Activated T-cell treated with anti-CD3 and anti-CD28 coated beads, Interleukin-2, amount 50 U/mL, for 1 hour (primary cell): ENCODE measurements around the gene ALG5.

ENCODE experiments used
- DNase-seq: peaks from one replicate; pipeline ENCODE4 v3.0.0-alpha.2; 2020

Gene ALG5, protein sequence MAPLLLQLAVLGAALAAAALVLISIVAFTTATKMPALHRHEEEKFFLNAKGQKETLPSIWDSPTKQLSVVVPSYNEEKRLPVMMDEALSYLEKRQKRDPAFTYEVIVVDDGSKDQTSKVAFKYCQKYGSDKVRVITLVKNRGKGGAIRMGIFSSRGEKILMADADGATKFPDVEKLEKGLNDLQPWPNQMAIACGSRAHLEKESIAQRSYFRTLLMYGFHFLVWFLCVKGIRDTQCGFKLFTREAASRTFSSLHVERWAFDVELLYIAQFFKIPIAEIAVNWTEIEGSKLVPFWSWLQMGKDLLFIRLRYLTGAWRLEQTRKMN

DNA sequence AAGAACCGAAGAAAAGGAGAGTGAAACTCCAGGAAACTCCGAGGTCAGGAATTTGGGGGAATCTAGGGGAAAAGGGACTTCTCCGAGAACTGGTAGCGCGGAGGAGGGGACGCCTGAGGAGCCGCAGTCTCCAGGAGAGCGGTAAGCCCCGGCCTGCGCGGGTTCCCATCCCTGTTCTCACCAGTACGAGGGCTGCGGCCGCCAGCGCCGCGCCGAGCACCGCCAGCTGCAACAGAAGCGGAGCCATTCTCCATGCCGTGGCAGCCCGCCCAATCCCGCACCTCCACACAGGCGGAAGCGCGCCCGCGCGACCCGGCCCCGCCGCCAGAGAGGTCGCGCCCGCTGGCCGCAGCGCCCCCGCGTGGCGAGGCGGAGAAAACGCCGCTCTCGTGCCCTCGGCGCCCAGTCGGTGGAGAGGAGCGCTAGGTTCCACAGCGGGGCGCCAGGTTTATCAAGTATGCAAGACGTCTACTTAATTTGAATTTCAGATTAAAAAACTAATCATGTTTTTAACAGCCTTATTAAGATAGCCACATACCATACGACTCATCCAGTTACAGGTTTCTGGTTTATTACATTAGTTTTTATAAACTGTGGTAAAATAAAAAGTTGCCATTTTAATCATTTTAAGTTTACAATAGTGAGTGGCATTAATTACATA, at the start of gene ALG5:
Gene ALG5, minus strand, starts transcription at position 287 of the 661 bp plus-strand sequence. Its CDS starts 40 bp downstream, at position 247.
- DNase-seq, result peak; percentile 97

DNA sequence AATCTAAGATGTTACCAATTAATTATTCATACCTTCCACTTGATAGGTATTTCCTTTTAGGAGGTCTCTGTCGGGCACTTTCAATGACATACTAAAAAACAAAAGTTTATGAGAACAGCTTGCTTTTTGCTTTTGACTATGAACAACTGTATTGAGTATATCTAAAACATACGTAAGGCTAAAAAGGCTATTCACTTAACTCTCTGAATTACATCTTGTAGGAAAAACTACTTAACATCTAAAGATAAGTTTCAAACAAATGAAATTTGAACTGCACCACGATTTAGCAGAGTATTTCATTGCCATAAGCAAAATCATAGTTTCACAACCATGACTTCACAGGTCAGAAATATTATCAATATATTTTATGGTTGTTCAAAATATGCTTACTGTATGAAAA, 48.7 kb upstream of the ALG5 start:
- no peak for DNase-seq

DNA sequence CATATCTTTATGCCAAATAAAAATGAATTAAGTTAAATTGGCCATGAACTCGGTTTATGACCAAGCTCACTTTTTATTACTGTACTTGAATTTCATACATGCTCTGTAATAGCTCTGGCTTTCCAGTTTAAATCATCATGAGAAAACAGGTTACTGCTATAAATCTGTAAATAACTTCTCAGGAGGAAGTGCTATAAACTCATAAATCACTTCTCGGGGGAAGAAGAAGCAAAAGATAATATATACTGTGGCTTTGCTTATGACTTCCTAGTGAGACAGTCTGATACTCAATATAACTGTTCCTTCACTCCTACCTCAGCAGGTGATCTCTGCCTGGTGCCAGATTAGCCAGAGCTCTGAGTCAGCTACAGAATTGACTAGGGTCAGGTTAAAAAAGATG, 47.9 kb upstream of the ALG5 start:
- no peak for DNase-seq

DNA sequence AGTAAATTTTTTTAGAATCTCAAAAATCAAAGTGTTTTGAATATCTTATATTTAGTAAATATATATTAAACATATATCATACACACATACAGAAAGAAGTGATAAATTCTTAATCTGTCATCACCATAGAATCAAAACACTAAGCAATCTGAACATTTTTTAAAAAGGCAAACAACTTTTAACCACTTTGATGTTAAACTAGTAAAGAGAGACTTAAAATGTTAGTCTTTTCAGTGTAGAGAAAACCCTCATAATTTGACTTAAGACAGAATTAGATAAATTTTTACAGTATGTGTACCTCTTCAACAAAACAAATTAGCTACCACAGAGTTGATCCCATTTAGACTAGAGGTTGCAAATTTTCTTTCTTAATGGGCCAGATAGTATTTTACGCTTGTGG, 46.9 kb upstream of the ALG5 start:
- no peak for DNase-seq

DNA sequence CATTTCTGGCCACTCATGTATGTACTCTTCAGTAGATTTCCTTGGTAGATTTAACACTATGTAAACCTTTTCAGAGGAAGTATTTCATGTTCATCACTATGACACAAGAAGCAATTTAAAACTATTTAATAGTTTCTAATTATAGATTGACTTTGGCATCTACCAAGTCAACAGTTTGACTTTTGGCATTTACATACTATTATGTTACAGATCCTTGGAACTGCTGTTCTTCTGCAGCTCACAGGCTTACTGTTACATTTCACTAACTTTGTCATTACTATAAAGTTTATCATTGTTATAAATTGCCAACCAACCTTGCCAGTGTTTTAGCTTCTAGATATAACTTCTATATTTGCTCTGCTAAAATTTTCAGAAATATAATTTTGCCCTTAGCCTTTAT, 41.6 kb upstream of the ALG5 start:
- DNase-seq, result no peak

DNA sequence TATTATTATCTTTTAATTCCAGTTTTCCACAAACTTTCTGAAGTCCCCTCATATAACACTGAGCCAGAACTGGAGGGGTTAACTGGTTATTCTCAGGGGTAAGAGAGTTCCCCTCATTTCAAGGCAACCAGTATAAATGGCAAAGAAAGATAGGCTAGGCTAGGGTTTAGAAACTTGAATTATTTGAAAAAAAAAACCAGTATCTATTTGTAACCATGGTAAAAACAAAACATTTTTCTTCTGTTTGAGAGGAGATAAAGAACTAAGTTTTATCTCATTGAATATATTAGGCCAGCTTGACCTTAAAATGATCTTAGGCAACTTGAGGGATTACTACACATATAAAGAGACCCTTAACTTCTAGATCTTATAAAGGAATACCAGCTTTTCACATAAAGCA, 40.8 kb upstream of the ALG5 start:
- no peak for DNase-seq

DNA sequence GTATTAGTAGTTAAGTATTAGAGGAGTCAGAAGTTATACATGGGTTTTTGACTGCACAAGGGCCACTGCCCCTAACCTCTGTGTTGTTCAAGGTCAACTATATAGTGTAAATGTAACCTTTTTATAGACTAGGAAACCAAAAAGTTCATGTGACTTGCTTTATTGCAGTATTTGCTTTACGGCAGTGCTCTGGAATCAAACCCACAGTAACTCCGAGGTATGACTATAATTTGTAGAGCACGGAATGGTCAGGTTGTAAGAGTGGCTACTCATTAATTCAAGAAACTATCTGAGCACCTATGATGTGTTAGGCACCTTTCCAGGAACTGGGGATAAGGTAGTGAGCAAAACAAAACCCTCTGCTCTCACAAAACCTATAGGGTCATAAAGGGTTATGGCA, 38.1 kb upstream of the ALG5 start:
- DNase-seq, result no peak

DNA sequence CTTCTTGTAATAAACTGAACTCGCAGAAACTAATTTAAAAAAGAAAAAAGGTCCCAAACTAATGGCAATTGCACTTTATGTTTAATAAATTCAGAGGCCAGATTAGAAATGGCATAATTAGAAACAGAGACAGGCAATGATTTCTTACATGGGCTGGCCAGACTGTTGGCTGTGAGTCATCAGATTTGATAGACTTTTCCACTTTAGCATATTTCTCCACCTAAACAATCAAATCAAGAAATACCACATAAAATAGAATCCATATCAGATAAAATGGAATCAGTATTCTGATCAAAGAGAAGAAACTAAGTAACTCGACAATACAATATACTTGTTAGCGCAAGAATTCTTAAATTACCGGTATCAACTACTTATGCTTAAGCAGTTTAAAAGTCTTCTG, 30.5 kb upstream of the ALG5 start:
- DNase-seq, result no peak

DNA sequence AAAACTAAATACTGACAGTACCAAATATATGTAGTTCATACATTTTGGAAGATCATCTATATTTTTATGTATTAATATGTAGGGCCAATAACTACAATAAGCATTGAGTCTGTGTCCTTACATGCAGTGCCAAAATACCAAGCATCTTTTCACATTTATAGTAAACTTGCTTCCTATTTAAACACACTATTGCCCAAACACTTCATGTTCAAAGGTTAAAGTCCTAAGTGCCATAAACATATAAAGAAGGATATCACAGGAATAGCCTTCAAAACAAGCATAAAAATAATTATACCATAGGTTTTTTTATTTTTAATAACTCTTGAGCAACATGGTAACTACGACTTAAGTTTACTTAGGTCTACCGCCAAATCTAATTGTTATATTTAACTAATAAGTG, 28.5 kb upstream of the ALG5 start:
- no peak for DNase-seq

DNA sequence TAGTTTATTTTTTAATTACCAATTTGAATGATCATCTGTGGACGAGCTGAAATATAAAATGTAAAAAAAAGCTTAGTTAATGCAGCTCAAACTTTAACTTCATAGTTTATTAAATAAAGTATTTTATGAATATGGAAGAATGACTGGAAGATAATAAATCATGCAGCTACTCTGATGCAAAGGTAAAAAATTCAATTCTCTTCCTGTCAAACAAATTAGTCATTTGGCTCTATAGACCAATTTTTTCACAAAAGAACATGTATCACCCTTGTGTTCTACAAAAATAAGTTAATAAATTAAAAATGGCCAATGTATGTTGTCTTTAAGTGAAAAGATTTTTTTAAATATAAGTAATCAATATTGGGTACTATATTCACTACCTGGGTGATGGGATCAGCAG, 27.6 kb upstream of the ALG5 start:
- no peak for DNase-seq

DNA sequence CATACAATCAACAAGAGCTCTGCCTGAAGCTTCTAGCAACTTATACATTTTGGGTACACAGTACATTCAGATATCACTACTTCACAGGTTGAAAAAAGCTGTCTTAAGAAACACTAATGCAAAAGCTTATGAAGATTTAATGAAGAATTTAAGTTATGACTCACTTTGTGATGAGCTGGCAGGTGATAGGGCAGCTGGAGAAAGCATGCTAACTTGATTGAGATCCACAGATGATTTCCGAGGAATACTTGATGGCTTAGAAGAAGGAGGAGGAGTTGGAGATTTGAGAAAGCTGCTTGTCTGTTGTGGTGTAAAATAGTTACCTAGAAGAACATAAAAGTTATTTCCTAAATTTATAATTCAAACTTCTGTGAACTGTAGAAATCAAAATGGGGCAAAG, 24.7 kb upstream of the ALG5 start:
- DNase-seq, result no peak

DNA sequence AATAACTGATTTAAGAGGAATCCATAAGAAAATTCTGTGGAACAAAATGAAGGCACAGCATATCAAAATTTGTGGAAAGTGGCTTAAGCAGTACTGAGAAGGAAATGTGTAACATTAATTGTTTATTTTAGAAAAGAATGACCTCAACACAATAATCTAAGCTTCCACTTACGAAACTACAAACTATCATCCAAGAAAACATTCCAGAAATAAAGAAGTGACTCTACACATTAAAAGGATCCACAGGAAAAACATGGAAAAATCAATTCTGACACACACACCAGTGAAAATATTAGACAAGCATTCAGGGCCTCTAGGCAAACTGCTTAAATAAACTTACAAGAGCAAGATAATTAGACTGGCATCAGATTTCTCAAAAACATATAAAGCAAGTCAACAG, 15.5 kb upstream of the ALG5 start:
- no peak for DNase-seq

DNA sequence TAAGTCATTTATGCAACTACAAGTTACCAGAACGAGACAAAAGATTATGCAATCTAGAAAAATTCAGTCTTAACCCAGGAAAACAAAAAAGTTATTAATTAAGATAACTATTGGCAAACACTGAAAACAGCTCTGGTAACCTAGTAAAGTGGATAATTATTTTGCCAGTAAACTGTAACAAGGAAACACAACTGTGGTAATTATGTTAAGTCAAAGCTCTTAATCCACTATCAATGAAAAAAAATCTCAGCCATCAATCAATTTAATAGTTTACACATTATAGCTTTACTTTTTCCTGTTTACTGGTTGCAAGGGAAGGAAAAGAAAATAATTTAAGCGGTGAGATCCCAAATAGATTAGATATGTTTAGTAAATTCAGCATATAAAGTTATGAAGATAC, 12.6 kb upstream of the ALG5 start:
- no peak for DNase-seq

DNA sequence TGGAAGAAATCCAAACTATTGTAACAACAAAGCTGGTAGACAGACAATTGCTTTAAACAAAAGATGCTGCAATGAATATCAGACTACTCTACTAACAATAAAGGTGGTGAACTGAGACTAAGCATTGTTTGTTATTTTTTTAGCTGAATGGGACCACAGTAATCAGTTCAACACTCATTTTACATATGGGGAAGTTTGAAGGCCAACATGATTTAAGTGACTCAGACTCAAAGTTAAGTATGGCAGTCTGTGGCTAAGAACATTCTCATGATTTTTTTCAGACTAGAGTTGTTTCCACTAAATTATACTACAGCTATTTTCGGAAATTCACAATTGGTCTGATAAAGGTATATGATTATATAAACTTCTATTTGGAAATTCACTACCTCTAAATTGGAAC, 11.9 kb upstream of the ALG5 start:
- no peak for DNase-seq

DNA sequence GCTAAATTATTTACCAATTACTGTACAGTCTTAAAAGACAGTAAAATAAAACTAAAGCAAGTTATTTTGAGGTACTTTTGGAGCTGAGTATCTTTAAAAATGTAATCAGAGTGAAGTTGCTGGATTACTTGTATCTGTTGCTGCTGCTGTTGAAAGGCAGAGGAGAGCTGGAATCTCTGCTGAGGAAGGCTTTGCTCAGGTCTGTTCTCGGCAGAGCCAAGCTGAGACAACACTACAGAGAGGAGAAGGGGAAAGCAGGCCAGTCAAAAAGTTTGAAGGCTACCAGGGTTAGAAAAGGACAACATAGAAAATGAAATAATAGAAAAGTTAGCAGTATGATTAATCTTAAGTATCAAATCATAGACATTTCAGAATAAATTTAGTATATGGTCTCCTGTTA, 11.3 kb upstream of the ALG5 start:
- no peak for DNase-seq

DNA sequence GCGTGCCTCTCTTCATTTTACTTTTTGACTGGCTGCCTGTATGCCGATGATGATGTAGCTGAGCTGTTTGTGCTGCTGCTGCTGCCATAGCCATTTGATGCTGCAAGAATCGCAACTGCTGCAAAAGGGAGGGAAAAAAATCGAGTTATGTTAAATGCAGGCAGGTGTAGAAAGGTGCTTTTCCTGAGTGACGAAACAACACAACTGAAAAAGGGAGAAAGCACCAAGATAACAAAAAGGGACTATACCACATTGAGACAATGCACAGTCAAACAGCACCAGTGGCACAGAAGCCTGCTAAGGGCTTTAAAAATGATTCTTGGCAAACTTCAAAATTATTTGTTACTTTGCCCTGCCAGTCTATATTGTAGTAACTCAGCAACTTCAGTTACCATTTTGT, 10.6 kb upstream of the ALG5 start:
- DNase-seq, result no peak

DNA sequence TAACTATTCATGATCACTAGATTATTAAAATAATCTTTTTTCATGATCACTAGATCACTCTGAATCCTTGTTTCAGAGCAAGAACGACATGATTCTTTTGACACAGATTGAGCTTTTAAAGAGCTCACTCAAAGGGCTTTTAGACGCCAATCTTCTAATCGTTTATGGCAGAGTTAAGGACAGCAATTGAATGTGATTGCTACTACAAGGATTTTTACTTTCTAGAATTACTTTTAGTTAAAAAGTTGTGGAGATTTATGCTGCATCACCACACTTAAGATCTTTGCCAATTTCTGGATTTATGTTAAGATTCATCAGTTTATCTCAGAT, 2.7 kb upstream of the ALG5 start:
- no peak for DNase-seq

DNA sequence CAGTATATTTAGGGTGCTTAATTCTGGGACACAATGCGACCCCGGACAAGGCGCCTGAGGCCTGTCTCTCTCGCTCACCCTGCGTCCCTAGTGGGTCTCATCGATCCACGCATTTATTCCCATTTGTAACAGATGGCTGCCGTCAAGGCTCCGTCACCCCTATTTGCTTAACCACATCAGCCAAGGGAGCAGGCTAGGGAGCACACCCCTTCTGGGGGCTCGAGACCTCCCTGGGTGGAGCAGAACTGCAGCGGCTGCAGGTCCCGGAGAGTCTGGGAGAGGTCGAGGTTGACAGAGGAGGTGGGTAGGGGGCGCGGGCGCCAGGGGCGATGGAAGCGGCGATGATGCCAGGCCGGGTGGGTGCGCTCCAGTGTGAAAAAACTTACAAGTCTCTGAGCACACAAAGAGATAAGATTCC, 507 bp downstream of the ALG5 start:
- DNase-seq, result peak; percentile 42

DNA sequence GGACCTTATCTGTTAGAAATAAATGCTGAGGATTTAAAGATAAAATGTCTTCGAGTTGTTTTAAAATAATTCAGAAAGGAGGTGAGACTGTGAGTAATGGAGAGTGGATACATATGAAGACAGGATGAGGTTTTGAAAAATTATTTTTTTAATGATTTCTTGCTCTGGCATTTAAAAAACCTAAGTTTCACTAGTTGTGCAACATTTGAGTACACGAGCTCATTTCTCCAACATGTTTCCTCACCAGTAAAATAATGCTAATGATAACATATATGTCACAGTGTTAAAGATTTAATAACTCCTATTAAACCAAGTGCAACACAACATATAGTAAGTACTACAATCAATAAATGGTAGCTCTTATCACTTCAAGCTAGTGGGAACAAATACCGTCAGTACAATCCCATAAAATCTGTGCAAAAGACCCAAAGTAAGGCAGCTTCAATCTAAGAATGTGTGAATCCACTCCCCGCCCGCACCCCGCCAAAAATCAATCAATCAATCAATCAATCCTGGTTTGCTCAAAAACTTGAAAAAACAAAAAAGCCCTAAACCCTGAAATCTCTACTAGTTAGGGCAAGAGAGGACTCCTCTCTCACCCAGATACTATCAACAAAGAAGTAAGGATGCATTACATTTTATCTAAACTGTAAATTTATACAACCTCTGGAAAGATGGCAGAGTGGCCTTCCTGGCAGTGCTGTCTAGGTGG, 1.3 kb downstream of the ALG5 start:
- DNase-seq, result no peak

DNA sequence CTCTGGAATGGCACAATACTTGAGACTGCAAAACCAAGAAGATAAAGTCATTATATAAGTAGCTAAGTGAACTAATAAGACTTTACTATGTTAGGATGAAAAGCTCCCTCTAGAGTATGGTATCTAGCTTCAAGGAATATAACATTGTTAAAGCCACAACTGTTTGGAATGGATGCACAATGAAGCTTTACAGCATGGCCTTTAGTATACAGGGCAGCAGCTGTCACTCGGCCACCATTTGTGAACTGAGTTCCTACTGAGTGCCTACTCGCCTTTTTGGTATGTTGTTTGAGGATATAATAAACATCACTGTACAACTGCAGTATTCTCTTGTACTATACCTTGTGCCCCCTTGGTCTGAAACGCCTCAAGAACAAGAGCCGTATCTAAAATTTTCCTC, 6.8 kb downstream of the ALG5 start:
- DNase-seq, result no peak

DNA sequence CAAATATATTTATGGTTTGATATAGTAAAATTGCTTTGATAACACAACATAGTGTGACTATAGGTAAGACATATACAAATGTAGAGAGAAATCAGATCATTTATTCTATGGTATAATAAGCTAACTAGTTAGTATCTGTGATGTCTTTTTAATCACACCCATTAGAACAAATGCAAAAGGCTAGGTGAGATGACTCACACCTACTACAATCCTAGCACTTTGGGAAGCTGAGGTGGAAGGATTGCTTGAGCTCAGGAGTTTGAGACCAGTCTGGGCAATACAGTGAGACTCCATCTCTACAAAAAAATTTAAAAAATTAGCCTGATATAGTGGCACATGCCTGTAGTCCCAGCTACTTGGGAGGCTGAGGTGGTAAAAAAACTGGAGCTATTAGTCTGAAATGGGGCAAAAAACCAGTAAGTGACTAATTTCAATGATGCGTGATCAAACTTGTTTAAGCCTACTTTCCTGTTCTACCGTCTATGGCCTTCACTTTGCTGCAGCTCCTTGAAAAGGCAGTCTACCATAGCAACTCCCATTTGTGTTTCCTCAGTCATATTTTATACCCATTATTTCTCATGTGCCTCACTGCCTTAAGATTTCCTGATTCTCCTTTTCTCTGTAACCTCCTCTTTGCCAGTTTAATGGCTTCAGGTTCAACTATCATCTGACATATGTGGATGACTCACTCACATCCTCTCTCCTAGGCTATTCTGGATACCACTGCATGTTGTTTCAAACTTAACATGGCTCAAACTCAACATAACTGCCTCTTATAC, 12.5 kb downstream of the ALG5 start:
- DNase-seq, result no peak

DNA sequence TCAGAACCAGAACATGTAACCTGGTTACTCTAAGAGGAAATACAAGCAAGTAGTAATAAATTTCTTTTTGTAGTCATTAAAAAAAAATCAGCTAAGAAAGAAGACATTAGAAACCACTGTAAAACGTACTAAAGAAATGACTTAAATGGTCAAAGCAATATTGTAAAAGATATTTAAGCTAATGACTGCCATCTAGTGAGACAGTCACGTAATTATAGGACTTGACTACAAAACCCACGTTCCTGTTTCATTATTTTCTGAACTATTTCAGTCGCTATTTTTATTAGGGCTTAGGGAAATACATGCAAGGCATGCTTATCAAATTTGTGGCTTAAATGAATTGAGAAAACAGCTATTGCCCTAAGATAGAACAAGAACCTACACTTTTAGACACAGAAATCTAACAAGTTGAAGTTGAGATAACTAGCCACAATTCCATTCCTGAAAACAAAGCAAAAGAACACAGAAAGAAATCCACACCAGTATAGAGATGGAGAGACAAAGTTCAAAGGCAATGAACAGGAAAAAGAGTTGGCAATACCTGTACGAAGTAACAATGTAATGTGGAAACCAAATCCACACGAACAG, 17.9 kb downstream of the ALG5 start:
- no peak for DNase-seq

DNA sequence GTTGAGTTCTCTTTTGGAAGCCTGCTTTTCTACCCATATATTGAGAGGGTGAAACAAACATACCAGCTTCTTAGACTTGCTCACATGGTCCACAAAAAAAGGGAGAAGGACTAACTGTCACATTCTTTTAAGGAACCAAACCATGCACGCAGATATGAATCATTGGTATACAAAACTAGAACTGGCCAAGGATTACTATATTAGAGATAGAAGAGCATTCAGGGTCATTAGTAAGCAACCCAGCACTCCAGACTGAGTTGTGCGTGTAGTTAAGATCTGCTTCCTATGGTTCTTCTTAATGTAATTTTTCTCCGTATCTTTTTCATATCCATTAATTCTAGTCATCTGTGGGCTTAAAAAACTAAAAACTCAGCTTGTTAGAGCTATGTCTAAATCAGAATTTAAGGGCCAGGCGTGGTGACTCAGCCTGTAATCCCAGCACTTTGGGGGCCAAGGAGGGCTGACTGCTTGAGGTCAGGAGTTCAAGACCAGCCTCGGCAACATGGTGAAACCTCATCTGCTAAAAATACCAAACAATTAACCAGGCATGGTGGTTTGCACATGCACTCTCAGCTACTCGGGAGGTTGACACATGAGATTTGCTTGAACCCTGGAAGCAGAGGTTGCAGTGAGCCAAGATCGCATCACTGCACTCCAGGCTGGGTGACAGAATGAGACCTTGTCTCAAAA, 19.6 kb downstream of the ALG5 start:
- no peak for DNase-seq
